Vagina (tissue), 2 donors: ENCODE data around the gene LRRC9.

Experiments
- POLR2A ChIP-seq, 2 donors: fragments of 450-650 bp; IDR thresholded peaks; one replicate each; pipeline ENCODE4 v1.6.1; 2017; ENCODE audit warnings: antibody characterized with exemption in 2 of 2, mild to moderate bottlenecking in 2 of 2, moderate library complexity in 2 of 2
- POLR2AphosphoS5 ChIP-seq, 2 donors: sonication (generic); formaldehyde crosslinking; IDR thresholded peaks; one replicate each; pipeline ENCODE4 v1.9.0; 2017; ENCODE audit warnings: antibody characterized with exemption in 2 of 2, mild to moderate bottlenecking in 2 of 2, low read depth in 1 of 2; ENCODE audit not compliant: insufficient read depth in 1 of 2
- TF ChIP-seq, protein P1 (sequence below), 3 experiments: fragments of 450-650 bp in 2 of 3; fragments of 200-600 bp in 1 of 3; sonication (generic) in 1 of 3; IDR thresholded peaks; one replicate each; pipeline ENCODE4 v1.5.1; 2017 to 2019; ENCODE audit warnings: antibody characterized with exemption in 3 of 3, mild to moderate bottlenecking in 2 of 3, moderate library complexity in 2 of 3

DNA sequence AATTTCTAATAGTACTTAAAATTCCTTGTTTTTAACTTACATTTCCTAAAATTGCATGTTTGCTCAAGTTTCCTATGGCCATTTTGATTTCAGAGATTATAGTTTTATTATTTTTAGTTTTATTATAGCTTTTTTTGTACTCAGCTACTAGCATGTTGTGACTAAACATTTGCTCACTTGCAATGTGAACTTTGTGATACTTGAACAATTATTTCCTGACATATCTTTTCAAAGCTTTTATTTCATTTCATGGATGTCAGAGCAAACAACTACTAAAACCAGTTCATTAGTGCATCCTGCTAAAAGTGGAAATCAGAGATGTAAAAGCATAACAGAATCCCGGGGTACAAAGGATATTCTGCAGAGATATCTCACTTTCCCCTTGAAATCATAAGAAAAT, 138.1 kb downstream of the LRRC9 start:
- TF ChIP-seq, protein P1, sequence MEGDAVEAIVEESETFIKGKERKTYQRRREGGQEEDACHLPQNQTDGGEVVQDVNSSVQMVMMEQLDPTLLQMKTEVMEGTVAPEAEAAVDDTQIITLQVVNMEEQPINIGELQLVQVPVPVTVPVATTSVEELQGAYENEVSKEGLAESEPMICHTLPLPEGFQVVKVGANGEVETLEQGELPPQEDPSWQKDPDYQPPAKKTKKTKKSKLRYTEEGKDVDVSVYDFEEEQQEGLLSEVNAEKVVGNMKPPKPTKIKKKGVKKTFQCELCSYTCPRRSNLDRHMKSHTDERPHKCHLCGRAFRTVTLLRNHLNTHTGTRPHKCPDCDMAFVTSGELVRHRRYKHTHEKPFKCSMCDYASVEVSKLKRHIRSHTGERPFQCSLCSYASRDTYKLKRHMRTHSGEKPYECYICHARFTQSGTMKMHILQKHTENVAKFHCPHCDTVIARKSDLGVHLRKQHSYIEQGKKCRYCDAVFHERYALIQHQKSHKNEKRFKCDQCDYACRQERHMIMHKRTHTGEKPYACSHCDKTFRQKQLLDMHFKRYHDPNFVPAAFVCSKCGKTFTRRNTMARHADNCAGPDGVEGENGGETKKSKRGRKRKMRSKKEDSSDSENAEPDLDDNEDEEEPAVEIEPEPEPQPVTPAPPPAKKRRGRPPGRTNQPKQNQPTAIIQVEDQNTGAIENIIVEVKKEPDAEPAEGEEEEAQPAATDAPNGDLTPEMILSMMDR (IDR thresholded peaks at IDR 0.05): no peak
- TF ChIP-seq POLR2AphosphoS5 (IDR thresholded peaks at IDR 0.05; ENCODE audit: insufficient read depth in 1 of 2, low read depth in 1 of 2) (no peak), POLR2A (IDR thresholded peaks at IDR 0.05) (no peak)
